HG03139 (cell line): ENCODE measurements around the gene CFAP74.
"Not testable (repeated sequence)": the region's sequence is repeated elsewhere in the genome, so short reads cannot be mapped to it uniquely, and the experiment has no call there.

Source experiments
- ATAC-seq: cut with Tn5 transposase; IDR thresholded peaks from one replicate; pipeline ENCODE4 v1.9.1; 2021; ENCODE audit not compliant: unreplicated experiment

Gene CFAP74

GRCh38 chr1:1937061-1937460 is 66.5 kb downstream of the CFAP74 start:
- no peak for ATAC-seq

GRCh38 chr1:1934848-1935247 is 68.7 kb downstream of the CFAP74 start:
- not testable (repeated sequence) for ATAC-seq

- ATAC-seq, result no peak
These were observed 73.7 kb downstream of the CFAP74 start for GRCh38 chr1:1929639-1930545.

- ATAC-seq, result no peak
These were observed 74.4 kb downstream of the CFAP74 start for GRCh38 chr1:1929102-1929638.

GRCh38 chr1:1928231-1929101 is 75.1 kb downstream of the CFAP74 start:
- ATAC-seq, result no peak

GRCh38 chr1:1927751-1928150 is 75.8 kb downstream of the CFAP74 start:
- no peak for ATAC-seq

- ATAC-seq, result no peak
These were observed 76.5 kb downstream of the CFAP74 start for GRCh38 chr1:1926886-1927660.

- no peak for ATAC-seq
These were observed 77.2 kb downstream of the CFAP74 start for GRCh38 chr1:1926346-1926811.

GRCh38 chr1:1925437-1926345 is 77.9 kb downstream of the CFAP74 start:
- ATAC-seq, result no peak

- ATAC-seq, result no peak
These were observed 78.7 kb downstream of the CFAP74 start for GRCh38 chr1:1924849-1925248.

- no peak for ATAC-seq
These were observed 79.2 kb downstream of the CFAP74 start for GRCh38 chr1:1924386-1924785.

- ATAC-seq, result no peak
These were observed 80.4 kb downstream of the CFAP74 start for GRCh38 chr1:1922956-1923833.

GRCh38 chr1:1922702-1922955 is 81.0 kb downstream of the CFAP74 start:
- no peak for ATAC-seq

- ATAC-seq, result no peak
These were observed 81.5 kb downstream of the CFAP74 start for GRCh38 chr1:1921901-1922701.

GRCh38 chr1:1921459-1921862 is 82.1 kb downstream of the CFAP74 start:
- no peak for ATAC-seq

- ATAC-seq, result no peak
These were observed 82.8 kb downstream of the CFAP74 start for GRCh38 chr1:1920608-1921458.

- no peak for ATAC-seq
These were observed 83.5 kb downstream of the CFAP74 start for GRCh38 chr1:1920057-1920607.
